ENCODE measurements around the gene KDM6B.
"Not testable (repeated sequence)": the region's sequence is repeated elsewhere in the genome, so short reads cannot be mapped to it uniquely, and the experiment has no call there.

Gene KDM6B

GRCh38 chr17:7854851-7855659 is 21.0 kb downstream of the KDM6B start, which contains the start of gene TMEM88:
TSS of gene TMEM88 (plus strand) at chr17:7855066. CDS start at chr17:7855075, 9 bp downstream.
- DNase-seq: no peak

DNA sequence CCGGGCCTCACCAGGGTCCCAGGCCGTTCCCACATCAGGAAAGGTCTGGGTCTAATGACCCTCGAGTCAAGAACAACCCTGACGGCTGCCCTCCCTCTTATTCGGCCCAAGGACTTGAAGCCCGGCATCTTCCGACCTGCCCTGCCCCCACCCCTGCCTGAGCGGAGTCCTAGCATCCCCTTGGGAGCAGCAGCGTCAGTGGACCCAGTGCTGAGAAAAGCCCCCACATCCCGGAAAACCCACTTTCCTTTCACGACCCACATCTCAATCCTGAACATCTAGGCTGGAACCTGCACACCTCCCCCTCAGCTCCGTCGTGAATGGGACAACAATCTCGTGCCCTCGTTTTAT is 21.6 kb downstream of the KDM6B start:
- DNase-seq: no peak

GRCh38 chr17:7856011-7856810 is 22.2 kb downstream of the KDM6B start:
- no peak for DNase-seq

- peak; percentile 99 for DNase-seq
These were observed 23.0 kb downstream of the KDM6B start, which contains the start of gene NAA38 for GRCh38 chr17:7856811-7857712. TSS of gene NAA38 (minus strand) at chr17:7857559. CDS start at chr17:7857463, 96 bp downstream.

DNA sequence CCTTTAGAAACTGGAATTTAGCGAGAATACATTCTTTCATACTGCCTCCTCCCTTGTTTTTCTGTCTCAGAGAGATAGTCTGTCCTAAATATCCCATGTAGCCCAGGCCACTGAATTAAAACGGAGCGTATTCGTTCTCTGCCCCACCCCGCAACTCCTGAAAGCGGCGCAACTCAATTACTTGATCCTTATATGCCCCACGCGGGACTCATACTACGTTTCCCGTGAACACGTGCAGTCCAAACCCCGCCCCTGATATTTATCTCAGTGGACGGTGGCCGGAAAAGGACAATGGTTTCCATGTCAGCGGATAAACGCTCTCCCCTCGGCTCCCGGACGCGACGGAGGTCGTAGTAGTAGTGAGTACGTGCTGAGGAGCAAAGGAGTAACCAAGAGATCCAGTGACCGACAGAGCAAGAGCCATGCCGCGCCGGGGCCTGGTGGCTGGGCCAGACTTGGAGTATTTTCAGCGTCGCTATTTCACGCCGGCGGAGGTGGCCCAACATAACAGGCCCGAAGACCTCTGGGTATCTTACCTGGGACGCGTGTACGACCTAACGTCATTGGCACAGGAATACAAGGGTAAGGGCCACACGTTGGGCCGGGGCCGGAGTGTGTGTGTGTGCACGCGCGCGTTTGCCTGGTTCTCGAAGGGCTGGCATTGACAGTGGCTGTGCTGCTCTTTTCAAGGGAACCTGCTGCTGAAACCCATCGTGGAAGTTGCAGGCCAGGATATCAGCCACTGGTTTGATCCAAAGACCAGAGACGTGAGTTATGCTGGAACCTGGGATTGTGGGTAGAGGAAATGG is 23.9 kb downstream of the KDM6B start, which contains the start of gene CYB5D1:
CYB5D1 (plus strand) TSS at position 291 of the 809 bp plus-strand sequence; CDS start at position 423, 132 bp downstream.
- DNase-seq: peak; percentile 96

DNA sequence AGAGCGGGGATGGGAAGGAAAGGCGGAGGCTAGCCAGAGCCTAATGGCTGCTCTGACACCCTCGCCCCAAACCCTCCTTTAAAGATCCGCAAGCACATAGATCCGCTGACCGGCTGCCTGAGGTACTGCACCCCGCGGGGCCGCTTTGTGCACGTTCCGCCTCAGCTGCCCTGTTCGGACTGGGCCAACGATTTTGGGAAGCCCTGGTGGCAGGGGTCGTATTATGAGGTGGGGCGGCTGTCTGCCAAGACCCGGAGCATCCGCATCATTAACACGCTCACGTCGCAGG is 24.4 kb downstream of the KDM6B start:
- peak; percentile 36 for DNase-seq

- DNase-seq: no peak
These were observed 25.0 kb downstream of the KDM6B start for GRCh38 chr17:7859028-7859427.

DNA sequence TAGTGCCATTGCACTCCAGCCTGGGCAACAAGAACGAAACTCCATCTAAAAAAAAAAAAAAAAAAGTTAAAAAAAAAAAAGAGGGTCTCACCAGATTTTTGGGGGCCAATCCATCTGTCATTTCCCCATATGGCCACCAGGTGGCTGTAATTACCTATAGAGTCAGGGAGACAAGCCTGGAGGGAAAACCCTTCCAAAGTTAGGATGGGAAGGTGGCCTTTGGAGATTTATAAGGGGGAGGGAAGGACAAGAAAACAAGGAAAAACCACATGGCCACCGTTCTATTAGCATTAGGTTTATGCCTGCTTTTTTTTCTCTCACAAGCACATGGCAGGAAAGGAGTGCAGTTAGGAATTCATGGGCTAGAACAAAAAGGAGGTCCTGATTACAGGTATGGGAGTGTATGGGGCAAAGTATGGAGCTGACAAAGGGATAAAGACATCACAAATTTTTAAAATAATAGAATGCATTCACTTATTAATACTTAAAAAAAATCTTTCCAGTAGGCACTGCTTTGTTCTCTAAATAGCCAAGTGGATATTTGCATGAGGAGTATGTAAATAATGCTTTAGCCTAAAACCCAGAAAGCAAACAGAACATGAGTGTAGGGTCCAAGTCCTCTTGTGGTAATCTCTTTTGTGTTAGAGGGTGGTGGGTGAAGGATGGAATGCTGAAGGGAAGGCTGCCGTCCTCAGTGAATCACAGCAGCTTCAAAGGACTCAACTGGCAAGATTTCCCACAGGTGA is 28.8 kb downstream of the KDM6B start:
- peak; percentile 63 for DNase-seq

GRCh38 chr17:7864384-7864783 is 30.4 kb downstream of the KDM6B start:
- not testable (repeated sequence) for DNase-seq

GRCh38 chr17:7864995-7865650 is 31.1 kb downstream of the KDM6B start:
- no peak for DNase-seq

DNA sequence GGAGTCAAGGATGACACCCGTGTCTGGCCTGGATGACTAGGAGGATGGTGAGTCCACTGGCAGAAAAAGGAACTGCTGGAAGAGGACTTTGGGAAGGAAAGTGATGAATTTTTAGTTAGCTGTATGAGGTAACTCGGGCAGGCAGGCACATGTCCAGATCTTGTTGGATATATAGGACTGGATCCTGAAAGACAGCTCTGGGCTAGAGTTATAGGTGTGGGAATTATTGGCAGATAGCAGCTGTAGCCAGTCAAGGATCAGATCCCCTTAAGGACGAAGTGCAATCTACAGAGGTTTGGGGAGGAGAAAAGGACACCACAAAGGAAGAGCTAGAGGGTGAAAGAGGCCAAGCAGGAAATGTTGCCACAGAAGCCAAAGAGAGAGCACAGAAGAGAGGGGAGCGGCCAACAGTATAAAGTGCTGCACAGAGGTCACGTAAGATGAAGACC is 33.9 kb downstream of the KDM6B start:
- DNase-seq: peak; percentile 30

- no peak for DNase-seq
These were observed 39.0 kb downstream of the KDM6B start for GRCh38 chr17:7873051-7873450.

- no peak for DNase-seq
These were observed 41.9 kb downstream of the KDM6B start for GRCh38 chr17:7875804-7876370.

- no peak for DNase-seq
These were observed 44.2 kb downstream of the KDM6B start for GRCh38 chr17:7878234-7878633.

GRCh38 chr17:7880076-7880868 is 46.3 kb downstream of the KDM6B start:
- DNase-seq: no peak

DNA sequence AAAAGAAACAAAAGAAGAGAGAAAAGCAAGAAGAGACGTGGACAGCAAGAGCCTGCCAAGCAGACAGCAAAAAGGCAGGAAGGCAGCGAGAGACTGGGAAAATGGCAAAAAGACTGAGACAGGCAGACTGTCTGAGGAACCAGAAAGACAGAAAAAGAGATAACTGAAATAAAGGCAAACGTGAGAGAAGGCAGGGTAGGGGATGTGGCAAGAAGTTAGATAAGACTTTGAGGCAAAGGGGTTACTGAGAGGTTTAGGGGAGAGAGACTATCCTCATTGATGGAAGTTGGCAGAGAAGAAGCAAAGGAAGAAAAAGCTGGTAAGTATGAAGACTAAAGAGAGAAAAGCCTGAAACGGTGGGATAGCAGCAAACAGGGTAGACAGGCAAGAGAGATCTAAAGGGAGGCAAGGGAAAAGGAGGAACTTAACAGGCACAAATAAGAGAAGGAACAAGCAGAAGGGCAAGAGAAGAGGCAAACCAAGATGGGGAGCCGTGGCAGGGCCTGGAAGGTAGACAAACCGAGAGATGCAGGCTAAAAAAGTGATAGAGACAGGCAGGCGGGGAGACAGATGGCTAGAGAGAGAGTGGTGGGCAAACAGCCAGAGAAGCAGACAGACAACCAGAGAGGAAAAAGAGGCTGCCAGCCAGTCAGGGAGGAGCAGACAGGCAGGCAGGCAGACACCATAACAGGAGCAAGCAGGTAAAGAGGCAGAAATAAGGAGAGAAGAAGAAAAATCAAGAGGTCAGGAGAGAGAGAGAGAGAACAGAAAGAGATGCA is 47.4 kb downstream of the KDM6B start:
- no peak for DNase-seq

- DNase-seq: no peak
These were observed 48.1 kb downstream of the KDM6B start for GRCh38 chr17:7882068-7882467.

DNA sequence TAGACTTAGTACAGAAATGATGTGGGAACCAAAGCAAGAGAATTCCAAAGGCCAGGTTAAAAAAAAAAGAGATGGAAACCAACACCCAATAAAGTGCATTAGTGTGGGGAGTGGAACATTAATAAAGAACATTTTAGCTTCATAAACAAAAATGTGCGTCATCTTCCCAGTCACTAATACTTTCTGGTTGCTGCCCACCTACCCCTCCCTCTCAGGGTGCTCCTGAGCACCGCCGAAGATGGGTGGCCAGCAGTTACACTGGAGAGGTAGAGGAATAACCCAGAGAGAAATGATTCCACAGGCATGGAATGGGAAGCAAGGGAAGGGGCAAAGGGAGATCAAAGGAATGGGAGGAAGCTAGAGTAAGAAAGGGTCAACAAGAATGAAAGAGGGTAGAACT is 48.6 kb downstream of the KDM6B start:
- DNase-seq: no peak

All from CD4-positive, alpha-beta T cell treated with Interleukin-4 for 4 hours (primary cell).